ENCODE measurements around the gene SDK2. TPM values are rescaled to one million over a fixed set of nuclear protein-coding genes. Genes with fewer than 3 reads are reported as not detected.

Gene SDK2
- total and polyA plus RNA-seq, 2 of the 4 experiments (the other 2 are of a cell fraction), result under 0.01 to 0.03 TPM

GRCh38 chr17:73348829-73349095 lies 295.5 kb downstream of the SDK2 start:
- DNase-seq, result no peak
- Histone ChIP-seq H3K14ac (replicated peaks; ENCODE audit: low read depth, low read length) (no peak overlapping the region), H2AK9ac (replicated peaks; ENCODE audit: low read depth, low read length, poor library complexity) (peak overlapping the region; percentile 3), H4K91ac (ENCODE audit: insufficient read depth, low read depth, low read length) (no peak overlapping the region), H2BK5ac (ENCODE audit: low read depth, low read length, poor library complexity, severe bottlenecking) (no peak overlapping the region), H2BK15ac (ENCODE audit: low read depth, low read length) (no peak overlapping the region), H4K8ac (ENCODE audit: low read depth in 2 of 2, low read length in 2 of 2) (peak overlapping the region in 1 of 2 experiments; percentile 13; a peak in 1 of 4 replicates), H3K4me3 (ENCODE audit: insufficient read depth, low read depth, low read length) (no peak overlapping the region), H3K4ac (ENCODE audit: low read depth, low read length) (no peak overlapping the region), H3K27ac (ENCODE audit: insufficient read depth, low read length) (no peak overlapping the region), H3K36me3 (ENCODE audit: control insufficient read depth, insufficient read depth, low read length) (no peaks in the 10 kb centered on the region), H3K9me3 (ENCODE audit: control insufficient read depth, insufficient read depth, low read length) (no peaks in the 10 kb centered on the region), H3K9ac (ENCODE audit: low read depth, low read length) (no peak overlapping the region), H3K18ac (ENCODE audit: low read depth, low read length) (no peak overlapping the region), H3K4me2 (ENCODE audit: low read depth, low read length) (no peak overlapping the region), H2BK120ac (ENCODE audit: low read depth, low read length) (no peak overlapping the region), H3K4me1 (ENCODE audit: control insufficient read depth, insufficient read depth, low read length) (peaks cover 14% of the 10 kb centered on the region), H4K5ac (ENCODE audit: low read depth, low read length) (no peak overlapping the region; the same call in 1 of the 2 replicates), H3K56ac (ENCODE audit: extremely low read depth, insufficient read depth, low read length) (no peak overlapping the region), H2AFZ (replicated peaks; ENCODE audit: low read length, poor library complexity) (peak overlapping the region; percentile 56), H3K79me1 (ENCODE audit: low read depth in 1 of 2, low read length in 2 of 2) (no peaks in the 10 kb centered on the region), H2BK20ac (ENCODE audit: low read depth, low read length) (no peak overlapping the region), H3K9me1 (ENCODE audit: insufficient read depth, low read length) (peaks cover 12% of the 10 kb centered on the region), H3K27me3 (ENCODE audit: control insufficient read depth, insufficient read depth, low read length) (no peaks in the 10 kb centered on the region), H4K20me1 (ENCODE audit: insufficient read depth, low read length) (no peaks in the 10 kb centered on the region), H2AK5ac (ENCODE audit: low read depth, low read length) (no peak overlapping the region; the same call in 1 of the 2 replicates), H3K23ac (ENCODE audit: low read depth, low read length) (no peak overlapping the region)
- TF ChIP-seq CTCF (conservative IDR thresholded peaks at IDR 0.05; ENCODE audit: low read depth, low read length) (no peak), NFE2L2 (IDR thresholded peaks at IDR 0.05; ENCODE audit: low read depth, low read length) (no peak), MAZ (IDR thresholded peaks at IDR 0.05; ENCODE audit: borderline replicate concordance, low read depth, low read length) (no peak), MAFK (IDR thresholded peaks at IDR 0.05; ENCODE audit: low read depth, low read length) (no peak), POLR2A (IDR thresholded peaks at IDR 0.05; ENCODE audit: low read depth, low read length) (no peak), CHD1 (IDR thresholded peaks at IDR 0.05; ENCODE audit: low read depth, low read length) (no peak), RAD21 (IDR thresholded peaks at IDR 0.05; ENCODE audit: low read length) (no peak), MXI1 (IDR thresholded peaks at IDR 0.05; ENCODE audit: borderline replicate concordance, low read depth, low read length) (no peak), USF2 (IDR thresholded peaks at IDR 0.05; ENCODE audit: low read depth, low read length) (no peak), ELK1 (IDR thresholded peaks at IDR 0.05; ENCODE audit: borderline replicate concordance, low read depth, low read length) (no peak), FOS (IDR thresholded peaks at IDR 0.05; ENCODE audit: low read depth, low read length) (no peak), BHLHE40 (IDR thresholded peaks at IDR 0.05; ENCODE audit: low read depth, low read length) (no peak), RCOR1 (IDR thresholded peaks at IDR 0.05; ENCODE audit: insufficient replicate concordance, low read length) (no peak), RFX5 (IDR thresholded peaks at IDR 0.05; ENCODE audit: low read depth, low read length) (no peak), SMC3 (IDR thresholded peaks at IDR 0.05; ENCODE audit: low read depth, low read length) (no peak), CEBPB (IDR thresholded peaks at IDR 0.05; ENCODE audit: low read depth, low read length) (no peak)
- intact Hi-C loops (cut with micrococcal nuclease), result no loop called here
- 40% methylated on average over 1 of the region's 4 CpGs; no CpG with 5 or more reads in 1 of the 2 experiments for WGBS, 2 experiments (ENCODE audit: extremely low coverage in 2 of 2, insufficient read length in 1 of 2)
- no TSS peak for BruUV-seq (replicated peaks)
- in situ Hi-C loops (cut with MboI; ENCODE audit: low sequenced_read_pairs), result no loop called here
- dilution Hi-C loops (cut with HindIII; ENCODE audit: low sequenced_read_pairs, unreplicated experiment), result no loop called here
- ChIA-PET CTCF (interaction anchor here (1.0 kb wide), 1 partner anchor 38 kb away, joined by 3 read pairs; no protein-coding TSS in a partner anchor), POLR2A (ENCODE audit: unreplicated experiment) (no interaction called here)
- no peak for ATAC-seq (ENCODE audit: low read depth)
